Activated naive CD8-positive, alpha-beta T cell treated with anti-CD3 and anti-CD28 coated beads for 36 hours (primary cell): ENCODE measurements around the gene TNRC6C. TPM values are rescaled to one million over a fixed set of nuclear protein-coding genes. Genes with fewer than 3 reads are reported as not detected.

Experiments used
- DNase-seq: peaks from one replicate; pipeline ENCODE4 v3.0.0; 2021
- H3K27ac Mint-ChIP-seq: one replicate; pipeline ENCODE4 v1.8.0; 2022; ENCODE audit warnings: mild to moderate bottlenecking, moderate library complexity, mixed read lengths
- H3K27me3 Mint-ChIP-seq: one replicate; pipeline ENCODE4 v1.8.0; 2022; ENCODE audit warnings: mild to moderate bottlenecking, mixed read lengths
- H3K36me3 Mint-ChIP-seq: one replicate; pipeline ENCODE4 v1.8.0; 2021; ENCODE audit warnings: mild to moderate bottlenecking, mixed read lengths
- H3K4me1 Mint-ChIP-seq: one replicate; pipeline ENCODE4 v1.8.0; 2021; ENCODE audit warnings: mixed read lengths
- H3K4me3 Mint-ChIP-seq: one replicate; pipeline ENCODE4 v1.8.0; 2022; ENCODE audit warnings: mild to moderate bottlenecking, moderate library complexity, mixed read lengths
- H3K9me3 Mint-ChIP-seq: one replicate; pipeline ENCODE4 v1.8.0; 2022; ENCODE audit warnings: mixed read lengths
- total RNA-seq, 2 experiments: library from RNA; stranded (reverse); gene quantifications; one replicate each; pipeline ENCODE4 v1.2.3, GENCODE V29; 2021

Gene TNRC6C
- total RNA-seq, 2 experiments from 2014 or later: 16.2 to 19.2 TPM

- no peaks in the 10 kb centered on the region for H3K9me3 Mint-ChIP-seq
- no peak for DNase-seq
- peaks cover 16% of the 10 kb centered on the region for H3K36me3 Mint-ChIP-seq
- peaks cover 8% of the 10 kb centered on the region for H3K4me1 Mint-ChIP-seq
- no peaks in the 10 kb centered on the region for H3K27me3 Mint-ChIP-seq
- no peak overlapping the region for H3K4me3 Mint-ChIP-seq
- no peak overlapping the region for H3K27ac Mint-ChIP-seq
Measured at GRCh38 chr17:78034429-78035091, 76.1 kb downstream of the TNRC6C start.

- H3K4me1 Mint-ChIP-seq: peaks cover 12% of the 10 kb centered on the region
- no peak overlapping the region for H3K27ac Mint-ChIP-seq
- H3K36me3 Mint-ChIP-seq: peaks cover 14% of the 10 kb centered on the region
Measured at GRCh38 chr17:78037280-78037679, 78.8 kb downstream of the TNRC6C start.

GRCh38 chr17:78038748-78039288, 80.3 kb downstream of the TNRC6C start:
- Mint-ChIP-seq H3K36me3 (peaks cover 22% of the 10 kb centered on the region), H3K27me3 (no peaks in the 10 kb centered on the region), H3K4me3 (no peak overlapping the region), H3K9me3 (peaks cover 3% of the 10 kb centered on the region), H3K27ac (no peak overlapping the region), H3K4me1 (peaks cover 13% of the 10 kb centered on the region)
- DNase-seq: no peak

More at GRCh38 chr17:78037280-78037679, 78.8 kb downstream of the TNRC6C start:
- Mint-ChIP-seq H3K27me3 (no peaks in the 10 kb centered on the region), H3K4me3 (no peak overlapping the region), H3K9me3 (no peaks in the 10 kb centered on the region)
- DNase-seq: no peak

GRCh38 chr17:78039581-78039980, 81.1 kb downstream of the TNRC6C start:
- H3K9me3 Mint-ChIP-seq: peaks cover 3% of the 10 kb centered on the region
- no peaks in the 10 kb centered on the region for H3K27me3 Mint-ChIP-seq
- peaks cover 26% of the 10 kb centered on the region for H3K36me3 Mint-ChIP-seq
- no peak for DNase-seq
- H3K4me3 Mint-ChIP-seq: no peak overlapping the region
- H3K4me1 Mint-ChIP-seq: peaks cover 14% of the 10 kb centered on the region
- H3K27ac Mint-ChIP-seq: no peak overlapping the region

GRCh38 chr17:78040440-78041385, 82.2 kb downstream of the TNRC6C start:
- H3K9me3 Mint-ChIP-seq: peaks cover 3% of the 10 kb centered on the region
- peak overlapping the region; percentile 62 for H3K4me3 Mint-ChIP-seq
- peaks cover 22% of the 10 kb centered on the region for H3K4me1 Mint-ChIP-seq
- H3K27ac Mint-ChIP-seq: peak overlapping the region; percentile 57
- no peaks in the 10 kb centered on the region for H3K27me3 Mint-ChIP-seq
- peak; percentile 16 for DNase-seq
- H3K36me3 Mint-ChIP-seq: peaks cover 26% of the 10 kb centered on the region

GRCh38 chr17:78041386-78042179, 83.1 kb downstream of the TNRC6C start:
- no peak for DNase-seq
- peak overlapping the region; percentile 62 for H3K4me3 Mint-ChIP-seq
- no peaks in the 10 kb centered on the region for H3K27me3 Mint-ChIP-seq
- H3K4me1 Mint-ChIP-seq: peaks cover 26% of the 10 kb centered on the region
- peak overlapping the region; percentile 57 for H3K27ac Mint-ChIP-seq
- H3K9me3 Mint-ChIP-seq: peaks cover 3% of the 10 kb centered on the region
- H3K36me3 Mint-ChIP-seq: peaks cover 31% of the 10 kb centered on the region

GRCh38 chr17:78042542-78042941, 84.0 kb downstream of the TNRC6C start:
- Mint-ChIP-seq H3K4me3 (no peak overlapping the region), H3K27me3 (no peaks in the 10 kb centered on the region), H3K4me1 (peaks cover 28% of the 10 kb centered on the region), H3K36me3 (peaks cover 32% of the 10 kb centered on the region), H3K27ac (no peak overlapping the region), H3K9me3 (peaks cover 3% of the 10 kb centered on the region)
- no peak for DNase-seq

- DNase-seq: no peak
- Mint-ChIP-seq H3K27ac (no peak overlapping the region), H3K4me3 (no peak overlapping the region), H3K27me3 (no peaks in the 10 kb centered on the region), H3K36me3 (peaks cover 30% of the 10 kb centered on the region), H3K4me1 (peaks cover 31% of the 10 kb centered on the region), H3K9me3 (peaks cover 3% of the 10 kb centered on the region)
Measured at GRCh38 chr17:78043031-78043430, 84.5 kb downstream of the TNRC6C start.

GRCh38 chr17:78044280-78044835, 85.9 kb downstream of the TNRC6C start:
- DNase-seq: no peak
- Mint-ChIP-seq H3K36me3 (peaks cover 39% of the 10 kb centered on the region), H3K27me3 (no peaks in the 10 kb centered on the region), H3K4me3 (no peak overlapping the region), H3K27ac (no peak overlapping the region), H3K9me3 (peaks cover 3% of the 10 kb centered on the region), H3K4me1 (peaks cover 36% of the 10 kb centered on the region)

GRCh38 chr17:78045316-78045715, 86.8 kb downstream of the TNRC6C start:
- peaks cover 39% of the 10 kb centered on the region for H3K4me1 Mint-ChIP-seq
- H3K27me3 Mint-ChIP-seq: no peaks in the 10 kb centered on the region
- DNase-seq: no peak
- H3K9me3 Mint-ChIP-seq: peaks cover 3% of the 10 kb centered on the region
- H3K4me3 Mint-ChIP-seq: no peak overlapping the region
- peaks cover 47% of the 10 kb centered on the region for H3K36me3 Mint-ChIP-seq
- H3K27ac Mint-ChIP-seq: no peak overlapping the region

GRCh38 chr17:78046923-78047322, 88.4 kb downstream of the TNRC6C start:
- peaks cover 3% of the 10 kb centered on the region for H3K9me3 Mint-ChIP-seq
- peaks cover 54% of the 10 kb centered on the region for H3K36me3 Mint-ChIP-seq
- no peak overlapping the region for H3K4me3 Mint-ChIP-seq
- no peak overlapping the region for H3K27ac Mint-ChIP-seq
- no peaks in the 10 kb centered on the region for H3K27me3 Mint-ChIP-seq
- DNase-seq: no peak
- H3K4me1 Mint-ChIP-seq: peaks cover 40% of the 10 kb centered on the region

- no peak overlapping the region for H3K4me3 Mint-ChIP-seq
- H3K4me1 Mint-ChIP-seq: peaks cover 35% of the 10 kb centered on the region
- H3K27ac Mint-ChIP-seq: peak overlapping the region; percentile 2
- no peak for DNase-seq
- peaks cover 45% of the 10 kb centered on the region for H3K36me3 Mint-ChIP-seq
- H3K27me3 Mint-ChIP-seq: no peaks in the 10 kb centered on the region
- H3K9me3 Mint-ChIP-seq: peaks cover 2% of the 10 kb centered on the region
Measured at GRCh38 chr17:78048346-78049292, 90.1 kb downstream of the TNRC6C start.

- H3K36me3 Mint-ChIP-seq: peaks cover 38% of the 10 kb centered on the region
- no peaks in the 10 kb centered on the region for H3K9me3 Mint-ChIP-seq
- no peak for DNase-seq
- no peaks in the 10 kb centered on the region for H3K27me3 Mint-ChIP-seq
- H3K4me3 Mint-ChIP-seq: no peak overlapping the region
- peaks cover 32% of the 10 kb centered on the region for H3K4me1 Mint-ChIP-seq
- peak overlapping the region; percentile 0 for H3K27ac Mint-ChIP-seq
Measured at GRCh38 chr17:78049609-78050008, 91.1 kb downstream of the TNRC6C start.
